Measurements from ENCODE around the gene RCC2.
"Not testable (repeated sequence)": the region's sequence is repeated elsewhere in the genome, so short reads cannot be mapped to it uniquely, and the experiment has no call there.

Gene RCC2

GRCh38 chr1:17439250-17440073 lies at the start of gene RCC2:
Gene RCC2 (minus strand): TSS chr1:17439677. CDS start chr1:17438514, 1,163 bp downstream.
- peaks cover 4 to 11% of the 10 kb centered on the region in 2 donors for H3K36me3 Mint-ChIP-seq
- peak within 1 kb of the TSS; percentile 87 to 96 for H3K4me3 Mint-ChIP-seq
- H3K27me3 Mint-ChIP-seq, result peaks cover 19 to 20% of the 10 kb centered on the region in 2 donors
- peak within 1 kb of the TSS; percentile 96 for H3K27ac Mint-ChIP-seq
- H3K4me1 Mint-ChIP-seq, result peaks cover 21 to 33% of the 10 kb centered on the region in 2 donors
- no peaks in the 10 kb centered on the region for H3K9me3 Mint-ChIP-seq
- peak; percentile 56 for DNase-seq
- peak; percentile 78 for ATAC-seq (replicated peaks)

DNA sequence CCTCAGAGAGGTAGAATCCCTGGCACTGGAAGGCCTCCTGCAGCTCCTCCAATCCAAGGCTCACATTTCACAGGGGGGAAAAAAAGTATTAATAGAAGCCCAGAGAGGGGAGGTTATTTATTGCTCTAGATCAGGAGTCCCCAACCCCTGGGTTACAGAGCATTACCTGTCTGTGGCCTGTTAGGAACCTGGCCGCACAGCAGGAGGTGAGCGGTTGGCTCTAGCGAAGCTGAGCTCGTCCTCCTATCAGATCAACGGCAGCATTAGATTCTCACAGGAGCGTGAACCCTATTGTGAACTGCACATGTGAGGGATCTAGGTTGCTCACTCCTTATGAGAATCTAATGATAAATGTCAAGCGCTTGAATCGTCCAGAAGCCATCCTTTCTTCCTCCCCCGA lies 46.8 kb upstream of the RCC2 start:
- no peaks in the 10 kb centered on the region for H3K36me3 Mint-ChIP-seq
- H3K27me3 Mint-ChIP-seq, result peaks cover 14 to 18% of the 10 kb centered on the region in 2 donors
- no peaks in the 10 kb centered on the region for H3K9me3 Mint-ChIP-seq
- ATAC-seq (replicated peaks) (no peak), DNase-seq (no peak)
- no peaks in the 10 kb centered on the region for H3K4me1 Mint-ChIP-seq
- no peak overlapping the region for H3K4me3 Mint-ChIP-seq
- H3K27ac Mint-ChIP-seq, result no peak overlapping the region

DNA sequence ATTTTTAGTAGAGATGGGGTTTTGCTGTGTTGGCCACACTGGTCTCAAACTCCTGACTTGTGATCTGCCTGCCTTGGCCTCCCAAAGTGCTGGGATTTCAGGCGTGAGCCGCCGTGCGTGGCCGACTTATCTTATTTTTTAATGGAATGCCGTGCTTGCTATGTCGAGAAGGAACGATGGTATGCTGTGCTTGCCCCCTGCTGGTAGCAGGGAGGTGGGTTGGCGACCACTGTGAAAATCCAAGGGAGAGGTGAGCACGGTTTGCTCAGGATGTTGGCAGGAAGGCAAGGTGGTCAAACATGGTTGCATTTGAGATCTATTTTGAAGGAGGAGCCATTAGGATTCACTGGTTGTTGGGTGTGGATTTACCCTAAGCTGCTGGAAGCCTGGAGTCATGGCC lies 45.8 kb upstream of the RCC2 start:
- Mint-ChIP-seq H3K4me3 (no peak overlapping the region), H3K36me3 (no peaks in the 10 kb centered on the region), H3K4me1 (no peaks in the 10 kb centered on the region), H3K9me3 (no peaks in the 10 kb centered on the region), H3K27ac (no peak overlapping the region), H3K27me3 (peaks cover 14 to 18% of the 10 kb centered on the region in 2 donors)
- DNase-seq (no peak), ATAC-seq (replicated peaks) (no peak)

DNA sequence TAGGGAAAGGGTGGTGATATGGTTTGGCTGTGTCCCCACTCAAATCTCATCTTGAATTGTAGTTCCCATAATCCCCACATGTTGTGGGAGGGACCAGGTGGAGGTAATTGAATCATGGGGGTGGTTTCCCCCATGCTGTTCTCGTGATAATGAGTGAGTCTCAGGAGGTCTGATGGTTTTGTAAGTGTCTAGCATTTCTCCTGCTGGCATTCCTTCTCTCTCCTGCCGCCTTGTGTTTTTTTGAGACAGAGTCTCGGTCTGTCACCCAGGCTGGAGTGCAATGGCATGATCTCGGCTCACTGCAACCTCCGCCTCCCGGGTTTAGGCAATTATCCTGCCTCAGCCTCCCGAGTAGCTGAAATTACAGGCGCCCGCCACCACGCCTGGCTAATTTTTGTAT lies 42.5 kb upstream of the RCC2 start:
- not testable (repeated sequence) for ATAC-seq (replicated peaks); H3K9me3 Mint-ChIP-seq; H3K4me3 Mint-ChIP-seq; H3K36me3 Mint-ChIP-seq; H3K4me1 Mint-ChIP-seq; DNase-seq; H3K27ac Mint-ChIP-seq
- H3K27me3 Mint-ChIP-seq, result peaks cover 11 to 14% of the 10 kb centered on the region in 2 donors

- Mint-ChIP-seq H3K27me3 (peaks cover 11 to 18% of the 10 kb centered on the region in 2 donors), H3K27ac (no peak overlapping the region), H3K4me3 (no peak overlapping the region), H3K4me1 (no peaks in the 10 kb centered on the region), H3K9me3 (no peaks in the 10 kb centered on the region), H3K36me3 (no peaks in the 10 kb centered on the region)
- no peak for ATAC-seq (replicated peaks)
- DNase-seq, result no peak
These were observed 41.4 kb upstream of the RCC2 start for GRCh38 chr1:17480846-17481245.

GRCh38 chr1:17475752-17476151 lies 36.3 kb upstream of the RCC2 start:
- Mint-ChIP-seq H3K9me3 (no peaks in the 10 kb centered on the region), H3K4me1 (no peaks in the 10 kb centered on the region)
- ATAC-seq (replicated peaks), result no peak

DNA sequence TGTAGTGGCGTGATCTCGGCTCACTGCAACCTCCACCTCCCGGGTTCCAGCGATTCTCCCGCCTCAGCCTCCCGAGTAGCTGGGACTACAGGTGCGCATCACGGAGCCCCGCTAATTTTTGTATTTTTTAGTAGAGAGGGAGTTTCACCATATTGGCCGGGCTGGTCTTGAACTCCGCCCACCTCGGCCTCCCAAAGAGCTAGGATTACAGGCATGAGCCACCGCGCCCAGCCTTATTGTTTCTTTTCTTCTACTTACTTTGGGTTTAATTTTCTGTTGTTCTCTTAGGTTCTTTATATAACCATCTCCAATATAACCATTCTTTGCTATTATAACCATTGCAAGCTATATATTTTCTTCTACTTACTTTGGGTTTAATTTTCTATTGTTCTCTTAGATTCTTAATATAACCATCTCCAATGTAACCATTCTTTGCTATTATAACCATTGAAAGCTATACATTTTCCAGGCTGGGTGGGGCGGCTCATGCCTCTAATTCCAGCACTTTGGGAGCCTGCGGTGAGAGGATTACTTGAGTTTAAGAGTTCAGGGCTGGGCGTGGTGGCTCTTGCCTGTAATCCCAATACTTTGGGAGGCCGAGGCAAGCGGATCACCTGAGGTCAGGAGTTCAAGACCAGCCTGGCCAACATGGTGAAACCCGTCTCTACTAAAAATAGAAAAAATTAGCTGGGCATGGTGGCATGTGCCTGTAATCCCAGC lies 35.5 kb upstream of the RCC2 start:
- H3K4me3 Mint-ChIP-seq; DNase-seq; H3K27ac Mint-ChIP-seq; ATAC-seq (replicated peaks); H3K27me3 Mint-ChIP-seq; H3K9me3 Mint-ChIP-seq; H3K36me3 Mint-ChIP-seq; H3K4me1 Mint-ChIP-seq: not testable (repeated sequence)

More at GRCh38 chr1:17475752-17476151, 36.3 kb upstream of the RCC2 start:
- Mint-ChIP-seq H3K4me3 (no peak overlapping the region), H3K27me3 (peaks cover 0 to 6% of the 10 kb centered on the region in 2 donors), H3K27ac (no peak overlapping the region), H3K36me3 (no peaks in the 10 kb centered on the region)
- DNase-seq, result no peak

GRCh38 chr1:17472814-17473213 lies 33.3 kb upstream of the RCC2 start:
- DNase-seq, result no peak
- Mint-ChIP-seq H3K27me3 (peaks cover 6 to 15% of the 10 kb centered on the region in 2 donors), H3K9me3 (no peaks in the 10 kb centered on the region), H3K4me1 (no peaks in the 10 kb centered on the region), H3K36me3 (no peaks in the 10 kb centered on the region), H3K4me3 (no peak overlapping the region), H3K27ac (no peak overlapping the region)
- no peak for ATAC-seq (replicated peaks)

- Mint-ChIP-seq H3K36me3 (no peaks in the 10 kb centered on the region), H3K27ac (no peak overlapping the region), H3K27me3 (peaks cover 6 to 15% of the 10 kb centered on the region in 2 donors), H3K4me1 (no peaks in the 10 kb centered on the region), H3K9me3 (no peaks in the 10 kb centered on the region), H3K4me3 (no peak overlapping the region)
- no peak for DNase-seq
- ATAC-seq (replicated peaks), result no peak
These were observed 31.9 kb upstream of the RCC2 start for GRCh38 chr1:17471393-17471792.

DNA sequence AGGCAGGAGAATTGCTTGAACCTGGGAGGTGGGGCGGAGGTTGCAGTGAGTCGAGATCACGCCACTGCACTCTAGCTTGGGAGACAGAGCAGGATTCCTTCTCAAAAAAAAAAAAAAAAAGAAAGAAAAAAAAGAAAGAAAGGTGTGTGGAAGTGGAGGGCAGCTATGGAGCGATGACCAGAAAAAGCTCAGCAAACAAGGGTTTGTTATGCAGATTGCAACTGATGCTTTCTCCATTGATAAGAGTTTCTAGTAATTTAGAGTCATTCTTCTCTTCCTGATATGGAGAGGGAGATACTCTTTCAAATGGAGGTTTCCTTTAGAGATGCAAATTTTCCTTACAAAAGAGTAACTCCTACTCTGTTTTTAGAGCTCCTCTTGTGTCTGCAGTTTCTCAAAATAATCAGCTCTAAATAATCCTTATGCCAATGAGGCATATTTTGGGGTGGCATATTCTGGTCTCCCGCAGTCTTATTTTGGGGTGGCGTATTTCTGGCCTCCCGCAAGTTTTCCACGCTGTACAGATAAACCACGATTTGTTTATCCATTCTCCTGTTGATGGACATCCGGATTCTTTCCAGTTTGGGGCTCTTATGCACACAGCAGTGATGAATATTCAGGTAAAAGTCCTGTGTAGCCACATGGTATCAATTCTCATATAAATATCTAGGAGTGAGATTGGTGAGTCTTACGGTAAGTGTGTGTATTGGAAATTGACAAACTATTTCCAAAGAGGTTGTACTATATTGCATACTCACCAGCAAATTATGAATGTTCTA lies 30.7 kb upstream of the RCC2 start:
- no peak overlapping the region for H3K4me3 Mint-ChIP-seq
- H3K27me3 Mint-ChIP-seq, result peaks cover 6 to 12% of the 10 kb centered on the region in 2 donors
- DNase-seq (no peak), ATAC-seq (replicated peaks) (no peak)
- H3K36me3 Mint-ChIP-seq, result no peaks in the 10 kb centered on the region
- no peaks in the 10 kb centered on the region for H3K4me1 Mint-ChIP-seq
- H3K27ac Mint-ChIP-seq, result no peak overlapping the region
- no peaks in the 10 kb centered on the region for H3K9me3 Mint-ChIP-seq

DNA sequence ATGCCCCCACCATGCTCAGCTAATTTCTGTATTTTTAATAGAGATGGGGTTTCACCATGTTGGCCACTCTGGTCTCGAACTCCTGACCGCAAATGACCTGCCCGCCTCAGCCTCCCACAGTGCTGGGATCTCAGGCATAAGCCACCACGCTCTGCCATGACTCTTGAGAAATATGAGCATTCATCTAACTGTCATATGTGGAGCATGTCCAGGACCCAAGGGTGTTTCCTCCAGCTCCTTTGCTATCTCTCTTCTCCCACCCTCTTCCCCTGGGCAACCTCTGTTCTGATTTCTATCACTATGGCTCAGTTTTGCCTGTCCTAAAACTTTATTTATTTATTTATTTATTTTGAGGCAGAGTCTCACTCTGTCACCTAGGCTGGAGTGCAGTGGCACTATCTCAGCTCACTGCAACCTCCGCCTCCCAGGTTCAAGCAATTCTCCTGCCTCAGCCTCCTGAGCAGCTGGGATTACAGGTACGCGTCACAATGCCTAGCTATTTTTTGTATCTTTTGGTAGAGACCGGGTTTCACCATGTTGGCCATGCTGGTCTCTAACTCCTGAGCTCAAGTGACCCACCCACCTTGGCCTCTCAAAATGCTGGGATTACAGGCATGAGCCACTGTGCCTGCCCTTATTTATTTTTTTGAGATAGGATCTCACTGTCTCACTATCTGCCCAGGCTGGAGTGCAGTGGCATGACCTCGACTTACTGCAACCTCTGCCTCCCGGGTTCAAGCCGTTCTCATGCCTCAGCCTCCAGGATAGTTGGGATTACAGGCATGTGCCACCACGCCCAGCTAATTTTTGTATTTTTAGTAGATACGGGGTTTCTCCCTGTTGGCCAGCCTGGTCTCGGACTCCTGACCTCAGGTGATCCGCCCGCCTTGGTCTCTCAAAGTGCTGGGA lies 29.1 kb upstream of the RCC2 start:
- DNase-seq; H3K4me1 Mint-ChIP-seq; H3K9me3 Mint-ChIP-seq; H3K4me3 Mint-ChIP-seq; H3K27ac Mint-ChIP-seq; ATAC-seq (replicated peaks); H3K36me3 Mint-ChIP-seq: not testable (repeated sequence)
- H3K27me3 Mint-ChIP-seq, result peaks cover 6 to 15% of the 10 kb centered on the region in 2 donors

GRCh38 chr1:17466359-17466758 lies 26.9 kb upstream of the RCC2 start:
- ATAC-seq (replicated peaks) (no peak), DNase-seq (no peak)
- Mint-ChIP-seq H3K4me3 (no peak overlapping the region), H3K9me3 (no peaks in the 10 kb centered on the region), H3K27ac (no peak overlapping the region), H3K27me3 (peaks cover 6 to 15% of the 10 kb centered on the region in 2 donors), H3K36me3 (no peaks in the 10 kb centered on the region), H3K4me1 (no peaks in the 10 kb centered on the region)

DNA sequence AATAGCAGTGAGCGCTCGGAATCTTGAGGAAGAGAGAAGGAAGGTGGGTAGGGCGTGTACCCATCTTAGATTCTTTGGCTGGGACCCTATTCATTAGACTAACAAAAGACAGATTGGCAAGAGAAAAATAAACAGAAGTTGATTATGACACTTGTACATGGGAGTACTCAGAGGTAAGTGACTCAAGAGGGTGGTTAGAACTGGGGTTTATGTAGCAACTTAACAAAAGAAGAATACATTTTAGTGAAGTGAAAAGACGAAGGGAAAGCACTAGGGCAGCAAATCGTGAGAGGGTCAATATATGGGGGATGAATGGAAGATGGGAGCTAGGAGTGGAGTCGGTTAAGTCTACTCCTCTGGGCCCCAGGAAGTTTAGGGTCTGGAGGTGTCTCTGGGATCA lies 25.8 kb upstream of the RCC2 start:
- ATAC-seq (replicated peaks), result no peak
- DNase-seq, result no peak
- Mint-ChIP-seq H3K36me3 (no peaks in the 10 kb centered on the region), H3K4me3 (no peak overlapping the region), H3K27me3 (peaks cover 6 to 17% of the 10 kb centered on the region in 2 donors), H3K27ac (no peak overlapping the region), H3K4me1 (no peaks in the 10 kb centered on the region), H3K9me3 (no peaks in the 10 kb centered on the region)
